Suprapubic skin (tissue), 4 donors: ENCODE measurements around the gene SLC22A2.

ENCODE experiments used
- POLR2A ChIP-seq, 2 donors: fragments of 450-650 bp; IDR thresholded peaks; one replicate each; pipeline ENCODE4 v1.6.1; 2017; ENCODE audit warnings: antibody characterized with exemption in 2 of 2, mild to moderate bottlenecking in 2 of 2, moderate library complexity in 2 of 2
- POLR2AphosphoS5 ChIP-seq, 3 donors: sonication (generic); formaldehyde crosslinking; IDR thresholded peaks; one replicate each; pipeline ENCODE4 v1.6.1; 2017; ENCODE audit warnings: antibody characterized with exemption in 3 of 3
- TF ChIP-seq, protein P1 (sequence below), 2 donors: fragments of 200-600 bp in 1 of 2; fragments of 450-650 bp in 1 of 2; sonication (generic) in 1 of 2; IDR thresholded peaks; one replicate each; pipeline ENCODE4 v1.5.1; 2016 to 2019; ENCODE audit warnings: antibody characterized with exemption in 2 of 2, mild to moderate bottlenecking in 1 of 2, moderate library complexity in 1 of 2

DNA sequence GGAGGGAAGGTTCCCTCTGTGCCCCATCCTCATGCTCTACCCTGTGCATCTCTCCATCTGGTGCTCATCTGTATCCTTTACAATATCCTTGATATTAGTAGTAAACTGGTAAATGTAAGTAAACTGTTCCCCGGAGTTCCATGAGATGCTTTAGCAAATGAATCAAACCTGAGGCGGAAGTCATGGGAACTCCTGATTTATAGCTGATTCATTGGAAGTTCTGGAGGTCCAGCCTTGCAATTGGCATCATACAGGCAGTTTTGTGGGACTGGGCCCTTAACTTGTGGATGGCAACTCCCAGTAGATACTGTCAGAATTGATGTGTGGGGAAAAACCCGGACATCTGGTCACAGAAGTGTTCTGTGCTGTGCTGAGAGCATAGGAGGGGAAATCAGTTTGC is 11.2 kb upstream of the SLC22A2 start:
- TF ChIP-seq, protein P1, sequence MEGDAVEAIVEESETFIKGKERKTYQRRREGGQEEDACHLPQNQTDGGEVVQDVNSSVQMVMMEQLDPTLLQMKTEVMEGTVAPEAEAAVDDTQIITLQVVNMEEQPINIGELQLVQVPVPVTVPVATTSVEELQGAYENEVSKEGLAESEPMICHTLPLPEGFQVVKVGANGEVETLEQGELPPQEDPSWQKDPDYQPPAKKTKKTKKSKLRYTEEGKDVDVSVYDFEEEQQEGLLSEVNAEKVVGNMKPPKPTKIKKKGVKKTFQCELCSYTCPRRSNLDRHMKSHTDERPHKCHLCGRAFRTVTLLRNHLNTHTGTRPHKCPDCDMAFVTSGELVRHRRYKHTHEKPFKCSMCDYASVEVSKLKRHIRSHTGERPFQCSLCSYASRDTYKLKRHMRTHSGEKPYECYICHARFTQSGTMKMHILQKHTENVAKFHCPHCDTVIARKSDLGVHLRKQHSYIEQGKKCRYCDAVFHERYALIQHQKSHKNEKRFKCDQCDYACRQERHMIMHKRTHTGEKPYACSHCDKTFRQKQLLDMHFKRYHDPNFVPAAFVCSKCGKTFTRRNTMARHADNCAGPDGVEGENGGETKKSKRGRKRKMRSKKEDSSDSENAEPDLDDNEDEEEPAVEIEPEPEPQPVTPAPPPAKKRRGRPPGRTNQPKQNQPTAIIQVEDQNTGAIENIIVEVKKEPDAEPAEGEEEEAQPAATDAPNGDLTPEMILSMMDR (IDR thresholded peaks at IDR 0.05): no peak
- TF ChIP-seq POLR2A (IDR thresholded peaks at IDR 0.05) (no peak), POLR2AphosphoS5 (IDR thresholded peaks at IDR 0.05) (no peak)
